GM15510 (cell line): ENCODE results near the gene DNAAF3.

Source experiments
- POLR2A ChIP-seq: IDR thresholded peaks from 3 replicates; pipeline ENCODE4 v1.6.1; 2011; ENCODE audit warnings: borderline replicate concordance; ENCODE audit not compliant: insufficient read length; ENCODE audit errors: extremely low read depth

DNAAF3 gene

GRCh38 chr19:55166530-55167268 lies at the start of gene DNAAF3:
Gene DNAAF3, minus strand, starts transcription at chr19:55166613. Its CDS starts 200 bp downstream, at chr19:55166413.
- TF ChIP-seq POLR2A = no peak

- TF ChIP-seq POLR2A = no peak
Measured at GRCh38 chr19:55213547-55213946, 47.1 kb upstream of the DNAAF3 start.

GRCh38 chr19:55212447-55212846 lies 46.0 kb upstream of the DNAAF3 start:
- TF ChIP-seq POLR2A = no peak

GRCh38 chr19:55209693-55210472 lies 43.5 kb upstream of the DNAAF3 start:
- no peak for TF ChIP-seq POLR2A

- TF ChIP-seq POLR2A = no peak
Measured at GRCh38 chr19:55208880-55209692, 42.7 kb upstream of the DNAAF3 start, which contains the start of gene PTPRH. Gene PTPRH, minus strand, starts transcription at chr19:55209501. Its CDS starts 68 bp downstream, at chr19:55209433.

GRCh38 chr19:55206664-55207500 lies 40.5 kb upstream of the DNAAF3 start:
- no peak for TF ChIP-seq POLR2A

GRCh38 chr19:55199620-55200204 lies 33.3 kb upstream of the DNAAF3 start:
- TF ChIP-seq POLR2A = no peak

- no peak for TF ChIP-seq POLR2A
Measured at GRCh38 chr19:55198651-55199050, 32.2 kb upstream of the DNAAF3 start.

GRCh38 chr19:55197528-55197927 lies 31.1 kb upstream of the DNAAF3 start:
- no peak for TF ChIP-seq POLR2A

- TF ChIP-seq POLR2A = no peak
Measured at GRCh38 chr19:55196803-55197202, 30.4 kb upstream of the DNAAF3 start.

GRCh38 chr19:55193481-55193880 lies 27.1 kb upstream of the DNAAF3 start:
- no peak for TF ChIP-seq POLR2A

- TF ChIP-seq POLR2A = no peak
Measured at GRCh38 chr19:55189403-55189835, 23.0 kb upstream of the DNAAF3 start.

GRCh38 chr19:55188625-55189024 lies 22.2 kb upstream of the DNAAF3 start:
- TF ChIP-seq POLR2A = no peak

GRCh38 chr19:55186080-55186479 lies 19.7 kb upstream of the DNAAF3 start:
- no peak for TF ChIP-seq POLR2A
